Umbilical cord (tissue), 2 donors: Measurements from ENCODE around the gene CUX1. TPM values are rescaled to one million over a fixed set of nuclear protein-coding genes. Genes with fewer than 3 reads are reported as not detected.
"Not testable (repeated sequence)": the region's sequence is repeated elsewhere in the genome, so short reads cannot be mapped to it uniquely, and the experiment has no call there.

ENCODE experiments used
- DNase-seq: peaks from one replicate; pipeline ENCODE4 v3.0.0-alpha.2; 2015; ENCODE audit warnings: low spot score
- total RNA-seq: library from RNA; depleted of rRNA; stranded (reverse); fragments of >200 nt; gene quantifications from one replicate; pipeline ENCODE4 v1.2.3, GENCODE V29; 2014; ENCODE audit warnings: low replicate concordance; ENCODE audit not compliant: insufficient read depth

Gene CUX1
- total RNA-seq, 1 donor from 2014 or later: 92.0 TPM

DNA sequence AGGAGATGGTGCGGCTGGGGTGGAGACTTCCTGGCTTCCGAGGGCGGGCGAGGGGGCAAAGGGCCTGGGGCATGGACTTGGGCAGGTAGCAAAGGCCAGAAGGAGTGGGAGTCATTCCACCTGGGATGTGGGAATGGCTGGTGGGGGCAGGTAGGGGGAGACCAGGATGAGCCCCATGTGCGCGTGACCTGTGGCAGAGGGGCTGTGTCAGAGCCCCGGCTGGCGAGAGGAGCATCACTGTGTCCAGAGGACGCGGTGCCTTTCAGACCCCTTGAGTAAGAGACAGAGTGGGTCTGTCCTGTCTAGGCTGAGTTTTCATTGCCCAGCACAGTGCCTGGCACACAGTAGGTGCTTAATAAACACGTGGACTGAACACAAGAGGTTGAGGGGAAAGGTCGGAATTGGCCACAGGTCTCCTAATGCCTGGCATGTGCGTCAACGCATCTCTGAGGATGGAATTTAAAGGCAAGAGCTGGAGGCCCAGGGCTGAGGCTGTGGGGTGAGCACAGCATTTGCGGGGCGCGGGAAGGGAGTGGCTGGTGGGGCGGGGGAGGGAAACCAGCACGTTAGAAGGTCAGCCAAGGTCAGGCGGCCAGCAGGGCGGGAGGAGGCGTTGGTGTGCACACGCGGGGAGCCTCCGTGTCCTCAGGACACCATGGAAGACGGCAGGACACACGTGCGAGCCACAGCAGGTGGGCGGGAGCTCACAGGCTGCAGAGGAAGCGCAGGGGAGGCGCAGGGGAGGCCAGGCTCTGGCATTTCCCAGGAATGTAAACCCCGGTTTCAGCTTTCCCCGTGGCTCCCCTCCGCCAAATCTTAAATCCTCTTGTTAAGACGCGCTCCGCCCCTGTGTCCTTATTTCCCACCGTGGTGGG, 51.8 kb downstream of the CUX1 start:
- DNase-seq: no peak

DNA sequence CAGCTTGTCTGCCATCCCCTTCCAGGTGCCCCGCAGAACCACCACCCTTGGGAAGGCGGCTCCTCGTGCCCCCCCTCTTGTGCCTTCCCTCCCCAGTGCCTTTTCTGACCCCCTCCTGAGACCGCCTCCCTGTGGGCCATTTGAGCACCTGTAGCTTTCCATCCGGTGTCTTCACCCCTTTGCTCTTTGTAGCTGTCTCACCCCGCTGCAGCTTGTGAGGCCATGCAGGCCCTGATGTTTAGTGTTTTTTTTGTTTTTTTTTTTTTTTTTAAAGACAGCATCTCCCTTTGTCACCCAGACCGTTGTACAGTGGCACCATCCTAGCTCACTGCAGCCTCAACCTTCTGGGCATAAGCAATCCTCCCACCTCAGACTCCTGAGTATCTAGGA, 52.5 kb downstream of the CUX1 start:
- DNase-seq: no peak

DNA sequence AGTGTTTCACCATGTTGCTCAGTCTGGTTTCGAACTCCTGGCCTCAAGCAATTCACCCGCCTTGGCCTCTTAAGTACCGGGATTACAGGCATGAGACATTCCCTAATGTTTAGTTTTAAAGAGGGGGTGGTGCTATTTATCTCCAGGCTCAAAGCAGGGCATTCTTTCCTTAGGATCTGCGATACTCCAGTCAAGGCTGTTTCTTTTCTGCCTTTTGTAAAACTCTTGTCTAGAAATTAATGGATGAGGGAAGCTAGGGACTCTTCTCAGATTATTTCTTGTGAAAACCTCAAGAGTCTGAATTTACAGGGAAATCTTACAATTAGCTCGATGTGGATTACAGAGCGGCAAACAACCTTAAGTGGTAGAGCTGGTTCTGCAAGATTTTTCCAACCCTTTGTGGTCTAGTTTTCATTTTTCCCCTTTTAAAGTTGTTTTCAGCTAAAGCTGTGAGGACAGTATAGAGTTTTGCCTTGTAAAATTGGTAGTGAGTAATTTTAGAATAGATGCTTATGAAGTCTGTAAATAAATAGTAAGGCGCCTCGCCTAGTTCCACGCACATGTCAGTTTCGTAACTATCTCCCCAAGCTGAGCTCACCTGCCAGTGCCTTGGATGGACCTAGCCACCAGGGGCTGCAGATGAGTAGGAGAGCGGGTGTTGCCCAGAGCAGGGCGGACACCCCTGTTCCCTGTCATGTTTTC, 53.1 kb downstream of the CUX1 start:
- peak; percentile 93 for DNase-seq

DNA sequence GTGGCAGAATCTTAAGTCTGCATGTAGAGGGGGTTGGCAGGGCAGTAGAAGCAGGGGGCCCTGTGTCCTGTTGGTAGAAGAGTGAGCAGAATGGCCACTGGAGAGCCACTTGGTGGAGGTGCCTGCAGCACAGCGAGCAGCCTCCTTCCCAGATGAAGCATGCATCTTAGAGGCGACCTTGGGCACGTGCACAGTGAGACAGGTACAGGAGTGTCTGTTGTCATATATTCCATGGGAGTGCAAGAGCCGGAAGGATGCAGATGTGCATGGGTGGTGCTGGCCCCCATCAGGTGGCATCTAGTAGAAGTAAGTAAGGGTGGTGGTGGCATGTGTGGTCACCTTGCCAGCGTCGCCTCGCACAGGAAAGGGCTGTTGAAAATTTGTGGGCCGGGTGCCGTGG, 53.9 kb downstream of the CUX1 start:
- no peak for DNase-seq

DNA sequence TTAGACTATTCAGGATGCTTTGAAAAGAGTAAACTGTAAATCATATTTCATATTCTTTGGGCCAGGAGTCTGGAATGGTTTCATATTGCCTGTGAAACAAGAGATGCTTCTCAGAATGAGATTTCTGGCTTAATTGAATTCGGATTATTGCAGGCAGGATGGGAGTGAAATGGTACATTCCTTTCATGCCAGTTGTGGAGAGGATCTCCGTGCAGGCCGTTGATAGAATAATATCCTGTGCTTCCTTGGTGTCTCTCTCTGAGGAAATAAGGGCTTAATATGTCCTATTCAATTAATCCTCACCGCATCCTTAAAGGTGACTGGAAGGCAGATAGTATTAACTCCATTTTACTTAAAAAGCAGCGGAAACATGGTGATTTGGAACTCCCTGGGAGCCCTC, 56.6 kb downstream of the CUX1 start:
- DNase-seq: no peak

DNA sequence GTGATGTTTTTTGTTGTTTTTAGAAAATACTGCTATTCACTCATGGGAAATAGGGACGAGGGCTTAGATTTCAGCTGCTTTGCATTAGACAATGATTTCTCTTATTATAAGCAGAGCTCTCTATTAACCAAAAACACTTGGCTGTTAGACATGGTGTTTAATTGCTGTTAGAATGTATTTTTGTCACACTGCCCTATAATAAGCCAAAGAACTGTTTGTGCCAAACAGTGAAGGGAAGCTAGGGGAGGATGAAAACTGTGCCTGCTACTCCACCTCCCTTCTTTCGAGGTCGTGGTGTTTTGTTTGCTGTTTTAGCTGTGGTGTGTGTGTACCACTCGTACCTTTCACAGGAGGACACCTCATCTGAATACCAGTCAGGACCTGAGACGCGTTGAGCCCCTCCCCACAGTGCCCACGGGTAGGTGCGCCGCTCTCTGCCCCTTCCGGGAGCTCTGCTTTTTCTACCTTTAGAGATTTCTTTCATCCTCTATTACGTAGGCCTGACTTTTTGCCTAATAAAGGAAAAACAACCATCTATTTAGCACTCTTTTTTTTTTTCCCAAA, 57.9 kb downstream of the CUX1 start:
- no peak for DNase-seq

DNA sequence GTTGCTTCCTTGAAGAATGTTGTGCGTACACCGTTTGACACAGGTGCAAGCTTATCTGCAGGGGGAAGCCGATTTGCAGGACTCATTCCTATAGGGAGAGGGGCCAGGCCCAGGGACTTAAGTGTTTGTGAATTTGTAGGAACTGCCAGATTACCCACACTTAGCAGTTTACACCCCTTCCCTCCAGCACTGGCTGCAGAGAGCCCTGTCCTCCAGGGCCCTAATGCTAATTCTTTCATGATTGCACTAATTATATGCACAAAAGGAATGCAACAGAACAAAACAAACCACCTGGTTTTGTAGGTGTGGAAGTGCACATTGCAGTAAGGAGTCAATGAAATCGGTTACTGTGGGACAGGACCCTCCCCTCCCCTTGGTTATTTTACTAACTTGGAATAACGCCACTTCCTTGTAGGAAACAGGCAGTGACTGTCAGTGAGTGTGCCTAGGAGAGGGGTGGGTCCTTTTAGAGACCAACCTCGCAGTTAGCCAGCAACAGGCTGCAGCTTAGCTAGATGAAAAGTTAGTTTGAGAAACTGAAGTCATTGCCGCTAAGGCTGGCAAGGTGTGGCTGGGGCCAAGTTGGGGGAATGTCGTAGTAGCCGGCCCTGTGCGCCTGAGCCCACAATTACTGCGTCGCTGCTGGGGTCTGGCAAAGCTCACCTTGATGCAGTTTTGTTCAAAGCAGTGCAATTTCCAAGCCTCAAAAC, 60.6 kb downstream of the CUX1 start:
- DNase-seq: no peak

DNA sequence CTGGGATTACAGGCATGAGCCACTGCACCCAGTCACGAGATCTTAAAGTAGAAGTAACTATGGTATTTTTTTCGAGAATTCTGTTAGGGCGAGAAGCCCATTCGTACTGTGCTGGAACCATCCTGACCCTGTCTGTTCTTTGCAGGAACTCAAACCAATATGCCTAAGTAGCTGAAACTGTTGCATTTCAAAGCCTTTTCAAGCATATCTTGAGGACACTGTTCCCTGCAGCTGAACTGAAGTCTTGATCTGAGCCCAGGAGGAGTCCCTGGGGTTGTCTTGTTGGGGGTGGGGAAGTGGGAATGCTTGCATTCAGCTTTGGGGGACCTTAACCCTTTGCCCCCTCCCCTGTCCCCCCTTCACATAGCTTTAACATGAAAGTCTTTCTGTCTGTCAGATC, 61.5 kb downstream of the CUX1 start:
- DNase-seq: no peak

DNA sequence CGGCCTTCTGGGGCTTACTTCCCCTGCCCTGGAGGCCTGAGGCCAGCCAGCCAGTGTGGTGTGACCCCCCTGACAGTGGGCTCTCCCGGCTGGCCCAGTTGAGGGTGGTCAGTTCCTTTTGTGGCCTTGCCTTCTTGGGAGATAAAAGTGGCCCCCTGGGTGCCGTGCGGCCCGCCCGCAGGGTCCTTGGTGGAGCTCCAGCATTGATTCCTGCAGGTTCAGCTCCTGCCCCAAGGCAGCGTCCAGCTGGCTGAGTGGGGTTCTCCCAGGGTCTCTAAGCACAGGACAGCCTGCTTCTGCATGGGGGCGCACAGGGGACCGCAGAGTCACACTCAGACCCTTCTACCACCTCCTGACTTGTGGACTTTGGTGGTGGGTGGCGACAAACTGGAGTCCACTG, 62.1 kb downstream of the CUX1 start:
- DNase-seq: no peak

DNA sequence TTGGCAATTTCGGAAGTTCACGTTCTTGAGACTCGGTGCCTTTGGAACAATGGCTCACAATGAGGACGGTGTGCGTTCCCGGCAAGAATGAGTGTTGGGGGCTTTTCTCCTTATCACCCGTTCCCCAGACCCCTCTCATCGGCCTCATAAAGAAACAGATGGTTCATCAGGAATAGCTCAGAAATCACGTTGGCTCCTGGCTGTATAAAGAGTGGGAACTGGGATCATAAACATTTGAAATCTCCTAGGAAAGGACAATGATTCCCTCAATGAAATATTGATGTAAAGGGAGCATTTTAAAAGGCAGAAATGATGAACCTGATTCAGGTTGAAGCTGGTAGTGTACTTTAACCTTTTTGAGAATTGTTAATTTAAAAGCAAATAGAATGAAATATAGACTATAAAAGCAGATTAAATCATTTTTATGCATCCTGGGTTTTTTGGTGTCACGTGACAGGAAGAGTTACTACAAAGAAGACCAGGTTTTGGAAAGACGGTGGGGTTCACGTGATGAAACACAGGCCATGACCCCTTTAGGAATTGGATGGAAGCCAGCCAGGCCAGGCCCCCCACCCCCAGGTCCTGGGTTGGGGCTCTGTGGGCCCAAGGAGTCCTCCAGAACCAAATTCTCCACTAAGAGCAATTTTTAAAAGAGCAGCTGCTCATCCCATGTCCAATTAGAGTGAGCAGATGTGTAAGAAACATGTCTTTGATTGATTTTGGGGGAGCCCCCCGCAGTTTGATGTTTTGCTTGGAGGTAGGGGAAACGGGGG, 63.0 kb downstream of the CUX1 start:
- no peak for DNase-seq

DNA sequence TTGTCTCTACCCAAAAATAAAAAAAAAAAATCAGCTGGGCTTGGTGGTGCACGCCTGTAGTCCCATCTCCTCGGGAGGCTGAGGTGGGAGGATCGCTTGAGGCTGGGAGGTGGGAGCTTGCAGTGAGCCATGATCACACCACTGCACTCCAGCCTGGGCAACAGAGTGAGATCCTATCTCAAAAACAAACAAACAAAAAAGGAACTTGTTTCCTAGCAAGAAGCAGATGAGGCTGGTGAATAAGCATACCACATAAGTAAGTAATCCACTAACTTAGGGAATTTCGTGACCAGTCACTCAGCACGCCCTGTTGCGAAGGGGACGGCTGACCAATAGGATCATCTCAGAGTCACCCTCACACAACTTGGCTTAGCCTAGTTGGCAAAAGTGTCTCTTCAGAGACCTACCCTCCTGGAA, 64.6 kb downstream of the CUX1 start:
- DNase-seq: no peak

DNA sequence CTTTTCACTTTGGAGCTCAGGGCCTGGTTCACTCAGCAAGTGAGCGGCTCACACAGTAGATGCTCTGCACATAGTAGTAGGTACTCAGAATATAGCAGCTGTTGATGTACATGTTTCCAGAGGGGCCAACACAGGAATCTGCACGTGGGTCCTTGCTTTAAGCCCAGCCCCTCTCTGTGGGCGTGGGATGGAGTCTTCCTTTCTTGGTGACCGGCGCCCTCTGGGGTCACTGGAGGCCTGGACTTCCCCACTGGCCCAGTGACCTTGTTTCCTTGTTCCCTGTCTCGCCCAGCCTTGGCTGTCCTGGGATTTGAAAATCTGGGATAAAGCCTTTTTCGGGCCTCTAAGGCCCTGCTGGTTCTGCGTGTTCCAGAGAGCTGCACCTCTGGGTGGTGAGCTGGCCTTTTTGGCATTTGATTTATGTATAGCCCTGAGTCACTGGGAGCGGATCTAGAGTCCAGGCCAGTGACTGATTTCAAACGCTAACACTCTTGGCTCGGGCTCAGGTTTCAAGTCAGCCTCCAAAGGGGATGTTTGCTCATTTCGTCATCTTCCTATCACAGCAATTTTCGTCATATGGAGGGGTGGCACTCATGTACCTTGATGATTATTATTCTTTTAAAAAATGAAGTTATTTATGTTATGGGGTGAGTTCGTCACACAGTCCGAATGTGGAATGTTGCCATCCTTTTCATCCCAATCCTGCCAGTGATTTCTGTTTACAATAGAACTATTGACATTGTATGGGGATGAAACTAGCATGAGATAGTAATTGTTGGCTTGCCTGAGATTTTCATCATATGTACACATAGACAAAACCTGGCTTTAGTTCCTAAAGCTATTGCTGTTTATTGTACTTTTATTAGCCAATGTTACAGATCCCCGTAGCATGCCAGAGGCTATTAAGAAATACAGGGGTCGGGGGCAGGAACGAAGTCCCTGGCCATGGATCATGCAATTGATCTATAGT, 65.5 kb downstream of the CUX1 start:
- DNase-seq: peak; percentile 97

DNA sequence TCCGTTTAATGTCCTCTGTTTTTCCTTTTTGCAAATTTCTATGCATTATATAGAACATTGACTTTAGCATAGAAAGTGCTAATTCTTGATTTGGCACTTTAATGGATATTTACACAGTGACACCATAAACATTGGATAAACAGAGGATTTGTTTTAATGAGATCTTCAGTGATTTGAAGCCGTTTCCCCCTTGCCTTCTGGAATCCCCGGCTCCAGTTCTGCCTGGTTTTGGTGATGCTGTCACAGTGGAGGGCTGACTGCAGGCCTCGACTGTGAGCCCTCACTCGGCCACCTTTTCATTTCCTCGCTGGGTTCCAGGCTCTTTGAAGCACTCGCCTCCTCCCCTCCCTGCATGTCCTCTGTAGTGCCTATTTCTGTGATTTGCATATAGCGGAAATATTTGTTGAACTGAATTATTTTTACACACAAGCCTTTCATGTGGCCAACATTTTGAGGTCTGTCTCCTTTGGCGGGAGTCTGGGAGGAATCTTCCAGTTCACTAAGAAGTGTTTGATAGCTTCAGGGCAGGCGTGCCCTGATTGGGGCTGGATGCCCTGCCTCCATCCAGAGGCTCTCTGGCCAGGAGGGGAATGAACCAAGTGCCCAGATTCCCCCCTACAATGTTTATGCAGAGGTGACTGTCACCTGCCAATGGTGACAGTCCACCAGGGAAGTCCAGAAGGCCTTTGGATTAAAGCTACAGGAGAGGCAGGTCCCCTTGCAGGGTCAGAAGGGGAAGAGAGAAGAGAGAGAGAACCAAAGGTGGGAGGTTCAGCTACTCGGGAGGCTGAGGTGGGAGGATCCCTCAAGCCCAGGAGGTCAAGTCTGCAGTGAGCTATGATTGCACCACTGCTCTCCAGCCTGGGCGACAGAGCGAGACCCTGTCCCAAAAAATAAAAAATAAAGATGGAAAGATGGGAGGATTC, 67.5 kb downstream of the CUX1 start:
- no peak for DNase-seq

DNA sequence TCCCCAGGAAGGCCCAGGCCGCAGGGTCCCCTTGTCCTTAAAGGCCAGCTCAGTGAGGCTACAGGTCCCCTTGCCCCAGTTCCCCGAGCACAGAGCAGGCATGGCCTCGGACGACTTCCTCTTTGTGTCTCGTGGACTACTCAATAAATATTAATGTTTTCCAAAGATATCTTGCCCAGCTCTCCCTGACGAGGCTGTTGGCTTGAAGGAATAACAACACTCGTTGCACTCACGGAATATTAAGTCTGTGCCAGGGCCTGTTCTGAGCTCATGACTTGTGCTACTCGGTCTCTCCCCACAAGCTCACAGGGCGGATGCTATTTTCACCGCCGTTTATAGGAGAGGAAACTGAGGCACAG, 68.2 kb downstream of the CUX1 start:
- DNase-seq: no peak

DNA sequence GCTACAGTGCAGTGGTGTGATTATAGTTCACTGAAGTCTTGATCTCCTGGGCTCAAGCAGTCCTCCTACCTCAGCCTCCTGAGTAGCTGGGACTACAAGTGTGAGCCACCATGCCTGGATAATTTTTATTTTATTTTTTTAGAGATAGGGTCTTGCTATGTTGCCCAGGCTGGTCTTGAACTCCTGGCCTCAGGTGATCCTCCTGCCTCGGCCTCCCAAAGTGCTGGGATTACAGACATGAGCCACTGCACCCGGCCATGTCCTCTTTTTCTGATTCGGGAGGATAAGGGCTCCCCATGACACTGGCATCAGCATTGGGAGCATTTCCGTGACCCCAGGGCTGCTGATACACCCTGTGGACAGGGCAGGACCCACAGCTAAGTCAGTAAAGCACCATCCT, 69.9 kb downstream of the CUX1 start:
- not testable (repeated sequence) for DNase-seq

DNA sequence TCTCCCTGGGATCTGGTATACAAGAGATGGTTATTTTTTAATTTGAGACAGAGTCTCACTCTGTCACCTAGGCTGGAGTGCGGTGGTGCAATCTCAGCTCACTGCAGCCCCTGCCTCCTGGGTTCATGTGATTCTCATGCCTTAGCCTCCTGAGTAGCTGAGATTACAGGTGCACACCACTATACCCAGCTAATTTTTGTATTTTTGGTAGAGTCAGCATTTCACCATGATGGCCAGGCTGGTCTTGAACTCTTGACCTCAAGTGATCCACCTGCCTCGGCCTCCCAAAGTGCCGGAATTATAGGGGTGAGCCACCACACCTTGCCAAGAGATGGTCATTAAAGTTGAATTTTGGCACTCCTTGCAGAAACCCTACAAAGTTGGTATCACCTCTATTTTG, 71.1 kb downstream of the CUX1 start:
- not testable (repeated sequence) for DNase-seq

DNA sequence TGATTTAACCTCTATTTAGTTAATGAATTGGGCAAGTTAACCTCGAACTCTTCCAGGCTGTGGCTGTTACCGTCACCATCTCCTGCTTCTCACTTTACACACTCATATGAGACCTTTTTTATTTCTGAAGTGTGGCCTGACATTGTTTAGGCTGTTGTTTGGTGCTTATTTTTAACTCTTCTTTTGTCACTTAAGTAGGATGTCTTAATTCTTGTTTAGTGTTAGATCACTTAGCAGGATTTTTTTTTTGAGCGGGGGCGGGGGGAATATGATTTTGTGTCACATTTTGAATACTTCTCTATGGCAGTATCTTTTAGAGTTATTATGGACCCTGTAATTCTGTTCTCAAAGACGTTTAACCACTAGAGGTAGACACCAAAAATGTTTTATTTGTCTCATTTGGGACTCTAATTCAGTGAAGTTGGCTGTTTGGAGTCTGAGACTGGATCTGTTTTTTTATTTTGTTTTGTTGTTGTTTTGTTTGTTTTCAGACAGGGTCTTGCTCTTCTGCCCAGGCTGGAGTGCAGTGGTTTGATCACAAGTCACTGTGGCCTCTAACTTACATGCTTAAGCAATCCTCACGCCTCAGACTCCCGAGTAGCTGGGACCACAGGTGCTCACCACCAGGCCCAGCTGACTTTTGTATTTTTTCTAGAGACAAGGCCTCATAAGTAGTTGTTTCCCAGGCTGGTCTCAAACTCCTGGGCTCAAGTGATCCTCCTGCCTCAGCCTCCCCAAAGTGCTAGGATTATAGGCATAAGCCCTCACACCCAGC, 73.5 kb downstream of the CUX1 start:
- DNase-seq: no peak

DNA sequence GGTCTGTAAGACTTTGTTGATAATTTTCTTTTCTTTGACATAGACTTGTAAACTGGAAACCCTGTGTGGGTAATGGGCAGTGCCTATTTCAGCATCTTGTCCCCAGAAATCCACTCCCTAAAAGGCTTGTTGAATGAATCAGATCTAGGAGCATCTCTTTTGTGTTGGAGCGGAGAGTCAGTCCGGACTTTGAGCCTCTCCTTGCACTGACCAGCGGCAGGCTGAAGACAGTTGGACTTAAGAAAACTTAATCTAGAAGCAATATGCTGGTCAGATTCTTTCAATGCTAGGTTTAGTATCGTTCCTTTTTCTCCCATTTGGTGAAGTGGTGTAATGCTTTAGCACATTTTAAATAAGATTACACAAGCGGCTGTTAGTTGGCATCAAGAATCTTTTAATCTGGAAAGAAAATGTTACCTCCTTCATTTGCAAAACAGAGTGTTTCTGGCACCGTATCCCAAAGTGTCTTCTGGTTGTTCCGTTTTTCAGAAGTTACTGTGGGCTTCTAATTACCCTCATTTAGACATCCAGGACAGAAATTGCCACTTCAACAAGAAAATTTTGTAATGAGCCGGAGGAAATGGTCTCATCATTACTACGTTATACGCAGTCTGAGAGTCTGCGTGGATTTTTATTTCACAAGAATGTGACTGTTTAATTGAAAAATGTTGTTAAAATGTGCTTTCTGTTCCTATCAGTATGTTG, 74.7 kb downstream of the CUX1 start:
- DNase-seq: no peak
